H9 (cell line): ENCODE measurements around the gene PCYT2. TPM values are rescaled to one million over a fixed set of nuclear protein-coding genes. Genes with fewer than 3 reads are reported as not detected.

ENCODE experiments used
- DNase-seq: peaks from one replicate; pipeline ENCODE4 v3.0.0-alpha.2; 2017
- H2AFZ ChIP-seq: one replicate; pipeline ENCODE4 v1.6.1; 2013; ENCODE audit warnings: mild to moderate bottlenecking, low read length, control low read depth, moderate library complexity
- H2AK5ac ChIP-seq: 2 replicates; pipeline ENCODE4 v1.6.1; 2013; ENCODE audit warnings: low read length, control low read depth, mixed read lengths; ENCODE audit not compliant: insufficient read length
- H2BK120ac ChIP-seq: one replicate; pipeline ENCODE4 v1.6.1; 2013; ENCODE audit warnings: low read depth, mild to moderate bottlenecking, low read length, control low read depth, inconsistent platforms; ENCODE audit not compliant: poor library complexity, severe bottlenecking
- H2BK12ac ChIP-seq: 2 replicates; pipeline ENCODE4 v1.6.1; 2013; ENCODE audit warnings: low read length, control low read depth, mixed read lengths, low read depth; ENCODE audit not compliant: insufficient read length
- H2BK15ac ChIP-seq: 2 replicates; pipeline ENCODE4 v1.6.1; 2013; ENCODE audit warnings: low read depth, low read length, control low read depth
- H2BK20ac ChIP-seq: one replicate; pipeline ENCODE4 v1.6.1; 2013; ENCODE audit warnings: low read depth, mild to moderate bottlenecking, low read length, control low read depth, inconsistent platforms; ENCODE audit not compliant: poor library complexity, severe bottlenecking
- H2BK5ac ChIP-seq: 2 replicates; pipeline ENCODE4 v1.6.1; 2013; ENCODE audit warnings: low read length, control low read depth, mixed read lengths; ENCODE audit not compliant: insufficient read length
- H3K14ac ChIP-seq: 2 replicates; pipeline ENCODE4 v1.6.1; 2013; ENCODE audit warnings: low read length, control low read depth; ENCODE audit not compliant: insufficient read depth
- H3K18ac ChIP-seq: 2 replicates; pipeline ENCODE4 v1.6.1; 2013; ENCODE audit warnings: low read depth, mild to moderate bottlenecking, mixed read lengths, low read length, control low read depth; ENCODE audit not compliant: insufficient read length
- H3K23ac ChIP-seq: 2 replicates; pipeline ENCODE4 v1.6.1; 2013; ENCODE audit warnings: low read length, control low read depth, mixed read lengths, low read depth; ENCODE audit not compliant: insufficient read length
- H3K23me2 ChIP-seq: 2 replicates; pipeline ENCODE4 v1.6.1; 2013; ENCODE audit warnings: low read depth, mild to moderate bottlenecking, mixed read lengths, low read length, control low read depth; ENCODE audit not compliant: insufficient read length, poor library complexity, severe bottlenecking
- H3K27ac ChIP-seq: 2 replicates; pipeline ENCODE4 v1.5.1; 2013; ENCODE audit warnings: low read length, control low read depth, mixed read lengths, low read depth; ENCODE audit not compliant: insufficient read length
- H3K27me3 ChIP-seq: 2 replicates; pipeline ENCODE4 v1.6.1; 2013; ENCODE audit warnings: low read length, control low read depth, inconsistent platforms; ENCODE audit not compliant: insufficient read depth
- H3K4ac ChIP-seq: 2 replicates; pipeline ENCODE4 v1.6.1; 2013; ENCODE audit warnings: low read depth, mild to moderate bottlenecking, control low read depth, inconsistent platforms, low read length, moderate library complexity
- H3K4me1 ChIP-seq: 2 replicates; pipeline ENCODE4 v1.6.1; 2013; ENCODE audit warnings: low read length, control low read depth, inconsistent platforms; ENCODE audit not compliant: insufficient read depth
- H3K4me2 ChIP-seq: 2 replicates; pipeline ENCODE4 v1.6.1; 2013; ENCODE audit warnings: low read length, control low read depth, mixed read lengths; ENCODE audit not compliant: insufficient read length, insufficient read depth
- H3K56ac ChIP-seq: 2 replicates; pipeline ENCODE4 v1.6.1; 2013; ENCODE audit warnings: low read depth, mild to moderate bottlenecking, mixed read lengths, low read length, control low read depth; ENCODE audit not compliant: insufficient read length
- H3K79me1 ChIP-seq: 2 replicates; pipeline ENCODE4 v1.6.1; 2013; ENCODE audit warnings: low read depth, mild to moderate bottlenecking, moderate library complexity, low read length, control low read depth, inconsistent platforms; ENCODE audit not compliant: insufficient read depth, poor library complexity, severe bottlenecking
- H3K79me2 ChIP-seq: 2 replicates; pipeline ENCODE4 v1.6.1; 2013; ENCODE audit warnings: low read length, control low read depth, inconsistent platforms; ENCODE audit not compliant: insufficient read depth
- H3K9ac ChIP-seq: 2 replicates; pipeline ENCODE4 v1.6.1; 2013; ENCODE audit warnings: low read length, control low read depth, mixed read lengths; ENCODE audit not compliant: insufficient read length; ENCODE audit errors: extremely low read depth
- H3K9me3 ChIP-seq: one replicate; pipeline ENCODE4 v1.6.1; 2013; ENCODE audit warnings: low read depth, low read length, inconsistent platforms; ENCODE audit not compliant: control insufficient read depth
- H3T11ph ChIP-seq: one replicate; pipeline ENCODE4 v1.6.1; 2013; ENCODE audit warnings: mild to moderate bottlenecking, low read length, control low read depth, inconsistent platforms
- H4K20me1 ChIP-seq: one replicate; pipeline ENCODE4 v1.6.1; 2013; ENCODE audit not compliant: control insufficient read depth, insufficient read length, insufficient read depth
- H4K5ac ChIP-seq: 2 replicates; pipeline ENCODE4 v1.6.1; 2013; ENCODE audit warnings: low read depth, mild to moderate bottlenecking, mixed read lengths, low read length, control low read depth; ENCODE audit not compliant: insufficient read length
- H4K8ac ChIP-seq: replicated peaks from 2 replicates; pipeline ENCODE4 v1.6.1; 2013; ENCODE audit warnings: low read length, control low read depth, mixed read lengths, low read depth; ENCODE audit not compliant: insufficient read length
- H4K91ac ChIP-seq: 2 replicates; pipeline ENCODE4 v1.6.1; 2013; ENCODE audit warnings: low read depth, mild to moderate bottlenecking, moderate library complexity, mixed read lengths, low read length, control low read depth; ENCODE audit not compliant: insufficient read length
- H3K27ac Mint-ChIP-seq, 3 experiments: 2 replicates in 2 of 3; 3 replicates in 1 of 3; pipeline ENCODE4 v1.8.0; 2020 to 2021; ENCODE audit warnings: mixed read lengths in 3 of 3, mild to moderate bottlenecking in 1 of 3, moderate library complexity in 1 of 3
- H3K27me3 Mint-ChIP-seq: 2 replicates; pipeline ENCODE4 v1.8.0; 2021; ENCODE audit warnings: low read depth, mild to moderate bottlenecking, moderate library complexity, mixed read lengths
- H3K36me3 Mint-ChIP-seq, 3 experiments: 2 replicates in 2 of 3; 3 replicates in 1 of 3; pipeline ENCODE4 v1.8.0; 2020 to 2021; ENCODE audit warnings: low read depth in 3 of 3, mixed read lengths in 3 of 3; ENCODE audit not compliant: insufficient read depth in 1 of 3
- H3K4me1 Mint-ChIP-seq, 2 experiments: 2 replicates each; pipeline ENCODE4 v1.8.0; 2020; ENCODE audit warnings: mixed read lengths in 2 of 2
- H3K4me3 Mint-ChIP-seq, 2 experiments: 2 replicates in 1 of 2; 3 replicates in 1 of 2; pipeline ENCODE4 v1.8.0; 2020 to 2021; ENCODE audit warnings: mild to moderate bottlenecking in 2 of 2, mixed read lengths in 2 of 2, moderate library complexity in 1 of 2
- H3K9me3 Mint-ChIP-seq, 2 experiments: 2 replicates in 1 of 2; 3 replicates in 1 of 2; pipeline ENCODE4 v1.8.0; 2020; ENCODE audit warnings: mild to moderate bottlenecking in 2 of 2, mixed read lengths in 2 of 2, moderate library complexity in 1 of 2
- WGBS: extraction: QIAGEN DNeasy Blood & Tissue Kit; methylation state at CpG from one replicate; pipeline ENCODE4 v1.1.7; 2013; ENCODE audit warnings: missing lambda C conversion rate, low lambda C conversion rate, mixed read lengths; ENCODE audit not compliant: insufficient read length; ENCODE audit errors: extremely low coverage; 5-methylcytosine and 5-hydroxymethylcytosine counted together
- total RNA-seq: library from RNA; stranded (reverse); gene quantifications from 2 replicates; pipeline ENCODE4 v1.2.1, GENCODE V29; 2021
- TF ChIP-seq, protein P1 (sequence below): fragments of 200-600 bp; sonication (generic); conservative IDR thresholded peaks from 3 replicates; pipeline ENCODE4 v1.8.0; 2021; ENCODE audit warnings: antibody characterized with exemption, mild to moderate bottlenecking

The PCYT2 gene
- total RNA-seq, 1 experiment from 2014 or later, result 24.5 TPM

DNA sequence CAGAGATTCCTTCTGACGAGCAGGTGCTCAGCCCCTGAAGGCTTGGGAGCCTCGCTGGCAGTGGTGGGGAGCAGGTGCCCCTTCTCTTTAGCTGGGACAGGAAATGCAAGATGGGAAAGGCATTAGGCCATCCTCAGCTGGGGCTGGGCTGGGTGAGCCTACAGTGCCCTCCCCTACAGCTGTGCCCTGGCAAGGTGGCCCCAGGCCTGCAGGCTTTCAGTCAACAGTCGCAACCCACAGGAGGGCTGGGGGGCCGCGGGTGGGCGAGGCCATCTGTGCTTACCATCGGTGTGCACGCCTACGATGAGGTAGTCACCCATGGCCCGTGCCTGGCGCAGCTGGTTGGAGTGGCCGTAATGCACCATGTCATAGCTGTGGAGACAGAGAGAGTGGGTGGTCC, 2.0 kb downstream of the PCYT2 start:
- H2BK15ac ChIP-seq, result no peak overlapping the region
- H4K5ac ChIP-seq, result no peak overlapping the region
- H3K4ac ChIP-seq, result no peak overlapping the region
- H3K27me3 ChIP-seq, result no peaks in the 10 kb centered on the region
- no peak overlapping the region for H3K4me2 ChIP-seq
- H3K4me1 ChIP-seq, result no peaks in the 10 kb centered on the region
- H3K23me2 ChIP-seq, result peaks cover 6% of the 10 kb centered on the region
- Mint-ChIP-seq H3K4me1 (peaks cover 0 to 2% of the 10 kb centered on the region in 2 experiments; a peak in 2 of 4 replicates), H3K36me3 (peaks cover 9 to 27% (median 18%) of the 10 kb centered on the region in 3 experiments; a peak in 6 of 7 replicates), H3K4me3 (no peak overlapping the region), H3K27ac (no peak overlapping the region), H3K27me3 (no peaks in the 10 kb centered on the region), H3K9me3 (no peaks in the 10 kb centered on the region)
- H3K9ac ChIP-seq, result no peak overlapping the region
- no peak overlapping the region for H3K18ac ChIP-seq
- no CpG with 5 or more reads among the region's 12 CpGs for WGBS
- H3K9me3 ChIP-seq, result no peaks in the 10 kb centered on the region
- no peak for DNase-seq
- H4K20me1 ChIP-seq, result no peaks in the 10 kb centered on the region
- no peak overlapping the region for H2BK12ac ChIP-seq
- no peak overlapping the region for H2BK20ac ChIP-seq
- H2AFZ ChIP-seq, result no peak overlapping the region
- H3T11ph ChIP-seq, result no peak overlapping the region
- TF ChIP-seq, protein P1, sequence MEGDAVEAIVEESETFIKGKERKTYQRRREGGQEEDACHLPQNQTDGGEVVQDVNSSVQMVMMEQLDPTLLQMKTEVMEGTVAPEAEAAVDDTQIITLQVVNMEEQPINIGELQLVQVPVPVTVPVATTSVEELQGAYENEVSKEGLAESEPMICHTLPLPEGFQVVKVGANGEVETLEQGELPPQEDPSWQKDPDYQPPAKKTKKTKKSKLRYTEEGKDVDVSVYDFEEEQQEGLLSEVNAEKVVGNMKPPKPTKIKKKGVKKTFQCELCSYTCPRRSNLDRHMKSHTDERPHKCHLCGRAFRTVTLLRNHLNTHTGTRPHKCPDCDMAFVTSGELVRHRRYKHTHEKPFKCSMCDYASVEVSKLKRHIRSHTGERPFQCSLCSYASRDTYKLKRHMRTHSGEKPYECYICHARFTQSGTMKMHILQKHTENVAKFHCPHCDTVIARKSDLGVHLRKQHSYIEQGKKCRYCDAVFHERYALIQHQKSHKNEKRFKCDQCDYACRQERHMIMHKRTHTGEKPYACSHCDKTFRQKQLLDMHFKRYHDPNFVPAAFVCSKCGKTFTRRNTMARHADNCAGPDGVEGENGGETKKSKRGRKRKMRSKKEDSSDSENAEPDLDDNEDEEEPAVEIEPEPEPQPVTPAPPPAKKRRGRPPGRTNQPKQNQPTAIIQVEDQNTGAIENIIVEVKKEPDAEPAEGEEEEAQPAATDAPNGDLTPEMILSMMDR, result no peak
- no peaks in the 10 kb centered on the region for H3K79me2 ChIP-seq
- H4K8ac ChIP-seq, result no peak overlapping the region
- H3K79me1 ChIP-seq, result no peaks in the 10 kb centered on the region
- H3K14ac ChIP-seq, result no peak overlapping the region
- H2BK120ac ChIP-seq, result no peak overlapping the region
- no peak overlapping the region for H2AK5ac ChIP-seq
- no peak overlapping the region for H3K56ac ChIP-seq
- H3K27ac ChIP-seq, result no peak overlapping the region
- no peak overlapping the region for H2BK5ac ChIP-seq
- no peak overlapping the region for H3K23ac ChIP-seq
- no peak overlapping the region for H4K91ac ChIP-seq
